Measurements from ENCODE around the gene ST3GAL2.

ST3GAL2 gene

DNA sequence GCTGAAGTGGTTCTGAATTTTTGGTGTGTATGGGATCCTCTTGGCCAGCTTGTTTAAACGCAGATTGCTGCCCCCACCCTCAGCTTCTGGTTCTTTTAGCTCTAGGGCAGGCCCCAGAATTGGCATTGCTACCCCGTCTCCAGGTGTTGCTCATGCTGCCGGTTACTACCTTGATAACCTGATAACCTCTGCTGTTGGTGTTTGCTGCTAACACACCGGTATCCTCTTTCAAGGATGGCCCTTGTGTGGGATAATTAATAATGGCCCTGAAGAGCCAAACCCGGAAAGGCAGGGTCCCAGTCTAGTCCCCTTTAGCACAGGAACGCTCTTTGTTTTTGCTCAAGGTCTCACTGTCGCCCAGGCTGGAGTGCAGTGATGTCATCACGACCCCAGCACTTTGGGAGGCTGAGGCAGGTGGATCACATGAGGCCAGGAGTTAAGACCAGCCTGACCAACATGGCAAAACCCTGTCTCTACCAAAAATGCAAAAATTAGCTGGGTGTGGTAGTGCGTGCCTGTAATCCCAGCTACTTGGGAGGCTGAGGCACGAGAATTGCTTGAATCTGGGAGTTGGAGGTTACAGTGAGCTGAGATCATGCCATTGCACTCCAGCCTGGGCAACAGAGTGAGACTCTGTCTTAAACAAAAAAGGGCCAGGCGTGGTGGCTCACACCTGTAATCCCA lies 1.3 kb upstream of the ST3GAL2 start:
- no peak for DNase-seq (ENCODE audit: low read depth in 4 of 4, low spot score in 1 of 4)

DNA sequence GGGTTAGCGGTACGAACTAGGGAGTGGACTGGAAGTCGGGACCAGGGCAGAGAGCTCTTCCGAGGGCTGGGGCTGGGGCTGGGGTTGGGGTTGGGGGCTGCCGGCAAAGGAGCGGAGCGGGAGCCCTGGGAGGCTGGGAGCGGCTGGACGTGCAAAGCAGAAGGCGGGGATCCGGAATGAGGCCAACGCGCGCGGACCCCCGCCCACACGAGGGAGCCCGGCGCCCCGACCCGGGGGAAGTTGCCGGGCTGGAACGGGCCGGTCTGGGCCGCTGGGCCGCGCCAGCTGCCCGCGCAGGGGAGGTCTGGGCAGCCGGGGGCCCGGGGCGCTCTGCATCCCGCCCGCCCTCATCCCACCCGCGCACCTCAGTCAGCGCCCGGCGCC lies 323 bp downstream of the ST3GAL2 start:
- no peak for DNase-seq (ENCODE audit: low read depth in 4 of 4, low spot score in 1 of 4)

DNA sequence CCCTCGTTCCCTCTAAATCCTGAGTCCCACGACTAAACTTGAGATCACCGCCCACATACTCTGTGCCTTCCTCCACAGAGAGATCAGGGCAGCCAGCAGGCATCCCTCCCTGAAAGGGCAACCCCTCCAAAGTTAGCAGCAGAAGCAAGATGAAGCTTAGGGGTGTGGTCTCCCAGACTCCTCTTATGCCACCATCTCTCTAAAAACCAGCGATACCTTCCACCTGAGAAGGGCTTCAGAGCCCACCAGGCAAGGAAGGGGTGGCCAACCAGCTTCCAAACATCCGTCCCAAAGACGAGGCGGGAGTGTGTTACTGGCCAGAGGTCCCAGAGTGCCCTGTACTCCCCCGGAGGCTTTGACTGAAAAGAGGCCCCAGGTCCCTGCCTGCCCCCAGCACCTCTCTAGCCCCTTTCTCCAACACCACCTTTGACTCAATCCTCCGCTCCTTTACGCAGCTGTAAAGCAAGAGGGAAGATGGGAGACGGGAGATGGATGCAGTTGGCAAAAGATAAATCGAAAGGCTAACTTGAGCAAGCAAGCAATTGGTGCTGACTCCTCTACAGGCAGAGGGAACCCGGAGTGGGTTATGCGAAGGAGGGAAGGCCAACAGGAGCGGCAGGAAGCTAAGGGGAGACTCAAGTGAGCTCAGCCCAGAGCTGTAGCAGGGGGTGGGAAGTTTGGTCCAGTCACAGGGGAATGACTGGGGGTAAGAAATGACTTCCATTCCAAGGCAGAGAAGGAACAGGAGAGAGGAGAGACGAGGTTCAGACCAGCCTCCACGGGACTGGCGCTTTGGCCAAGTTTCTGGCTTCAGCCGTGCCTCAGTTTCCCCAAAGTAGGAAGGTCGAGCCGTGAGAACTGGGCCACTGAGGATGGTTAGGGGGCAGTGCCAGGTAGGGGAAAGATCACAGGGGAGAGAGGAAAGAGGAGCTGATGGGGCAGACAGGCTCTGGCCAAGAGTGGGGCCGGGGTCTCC lies 1.0 kb downstream of the ST3GAL2 start:
- DNase-seq (ENCODE audit: low read depth in 4 of 4, low spot score in 1 of 4) = no peak

DNA sequence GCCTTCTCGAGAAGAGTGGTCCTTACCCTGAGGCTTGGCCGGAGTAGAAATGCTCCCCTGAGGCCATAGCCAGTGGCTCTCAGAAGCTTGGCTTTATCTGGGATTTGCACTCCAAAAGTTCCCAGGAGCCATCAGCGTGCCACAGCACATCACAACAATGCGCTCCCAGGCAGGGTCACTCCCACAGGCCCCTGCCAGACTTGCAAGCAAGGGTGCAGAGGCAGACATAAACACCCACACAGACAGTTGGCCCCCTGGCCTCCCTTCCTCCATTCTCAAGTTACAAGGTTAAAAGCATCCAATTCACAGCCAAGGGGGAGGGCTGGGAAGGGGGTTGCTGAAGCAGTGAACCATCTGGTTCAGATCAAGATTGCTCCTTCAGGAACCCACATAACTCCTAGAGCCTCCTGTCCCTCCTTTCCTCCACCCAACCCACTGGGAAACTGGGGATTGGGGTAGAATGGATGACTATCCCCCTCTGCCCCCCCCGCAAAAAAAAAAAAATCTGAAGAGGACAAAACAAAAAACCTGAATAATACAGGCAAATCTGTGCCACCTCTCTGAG lies 1.8 kb downstream of the ST3GAL2 start:
- DNase-seq (ENCODE audit: low read depth in 4 of 4, low spot score in 1 of 4) = no peak

DNA sequence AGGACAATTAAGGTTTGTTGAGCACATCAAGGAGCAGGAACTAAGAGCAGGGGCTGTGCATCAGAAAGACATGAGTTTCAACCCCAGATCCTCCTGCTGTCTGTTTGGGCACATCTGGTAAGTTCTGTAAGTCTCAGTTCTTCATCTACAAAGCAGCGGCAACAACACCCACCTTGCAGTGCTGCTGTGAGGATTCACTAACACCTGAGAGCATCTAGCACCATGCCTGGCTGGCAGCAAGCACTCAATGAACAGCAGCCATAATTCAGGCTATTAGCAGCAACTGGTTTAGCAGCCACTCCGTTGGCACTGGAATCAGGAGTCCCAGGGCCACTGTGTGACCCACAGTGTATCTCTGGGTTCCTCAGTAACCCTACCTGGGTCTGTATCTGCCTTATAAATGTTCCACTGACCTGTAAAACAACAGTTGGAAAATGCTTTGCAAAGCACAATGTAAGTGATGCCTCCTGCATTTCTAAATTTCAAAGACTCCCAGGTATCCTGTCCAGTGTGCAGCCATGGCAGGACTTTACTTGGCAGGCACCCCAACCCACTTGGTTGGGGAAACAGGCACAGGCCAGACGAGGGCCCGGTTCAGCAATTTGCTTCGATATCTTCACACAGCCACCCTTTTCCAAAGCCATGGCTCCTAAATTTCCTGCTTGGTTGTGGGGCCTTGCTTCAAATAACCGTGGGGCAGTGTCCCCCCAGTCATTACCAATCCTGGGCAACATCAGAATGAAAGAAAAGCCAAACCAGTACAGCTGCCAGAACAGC lies 4.2 kb downstream of the ST3GAL2 start:
- no peak for DNase-seq (ENCODE audit: low read depth in 4 of 4, low spot score in 1 of 4)

DNA sequence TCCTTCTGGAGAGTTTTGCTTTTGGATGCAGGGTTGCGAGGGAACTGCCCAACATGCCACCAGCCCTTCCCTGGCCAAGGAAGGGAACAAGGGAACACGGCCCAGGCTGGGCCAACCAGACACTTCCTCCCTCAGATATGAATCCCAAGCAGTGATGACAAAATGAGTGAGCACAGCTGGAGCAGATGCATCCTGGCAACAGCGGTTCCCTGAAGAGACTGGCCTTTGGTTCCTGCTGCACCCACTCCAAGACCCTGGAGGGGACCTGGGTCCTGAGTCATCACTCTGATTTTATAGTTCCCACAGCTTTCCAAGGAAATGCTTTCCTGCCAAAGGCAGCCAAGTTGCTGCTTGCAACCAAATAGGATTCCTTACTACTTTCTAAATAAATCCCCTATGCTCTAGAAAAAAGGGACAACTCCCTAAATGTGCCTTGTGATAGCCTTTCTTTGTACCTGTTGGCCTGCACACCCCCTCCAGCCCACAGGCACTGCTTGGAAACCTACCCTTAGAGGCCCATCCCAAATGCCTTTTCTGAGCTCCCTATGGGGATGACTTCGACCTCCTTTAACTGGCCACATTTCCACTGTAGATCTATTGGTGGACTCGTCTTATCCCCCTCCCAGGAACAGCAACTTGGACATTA lies 5.3 kb downstream of the ST3GAL2 start:
- no peak for DNase-seq (ENCODE audit: low read depth in 4 of 4, low spot score in 1 of 4)

DNA sequence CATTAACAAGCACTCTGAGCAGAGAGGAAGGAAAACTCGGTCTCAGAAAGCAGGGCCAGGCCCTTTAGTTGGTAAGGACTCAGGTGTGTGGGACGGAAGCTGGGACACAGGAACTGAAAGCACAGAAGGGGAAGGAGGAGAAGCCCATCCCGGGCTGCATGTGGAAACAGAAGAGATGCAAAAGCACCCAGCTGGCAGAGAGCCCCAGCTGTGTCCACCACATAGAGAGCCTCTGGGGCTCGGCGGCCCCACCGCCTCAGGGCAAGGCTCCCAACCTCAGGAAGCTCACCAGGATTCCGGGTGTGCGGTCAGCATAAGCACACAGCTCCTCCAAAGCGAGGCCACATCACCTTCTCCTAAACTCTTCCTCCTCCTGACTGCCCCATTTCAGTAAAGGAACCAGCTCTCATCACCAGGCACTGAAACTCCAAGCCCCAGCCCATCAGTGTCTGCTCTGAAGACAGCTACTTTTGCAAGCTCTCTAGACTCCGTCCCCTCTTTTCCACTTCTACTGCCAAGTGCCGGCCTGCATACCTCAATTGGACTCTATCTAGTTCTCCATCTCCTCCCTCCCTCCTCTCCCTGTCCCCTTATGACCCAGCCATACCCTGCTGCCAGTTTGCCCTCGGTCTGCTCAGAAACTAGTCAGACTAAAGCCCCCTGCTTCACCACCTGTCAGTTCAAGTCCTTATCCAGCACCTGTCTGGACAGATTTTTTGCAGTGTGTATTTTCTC lies 6.0 kb downstream of the ST3GAL2 start:
- no peak for DNase-seq (ENCODE audit: low read depth in 4 of 4, low spot score in 1 of 4)

DNA sequence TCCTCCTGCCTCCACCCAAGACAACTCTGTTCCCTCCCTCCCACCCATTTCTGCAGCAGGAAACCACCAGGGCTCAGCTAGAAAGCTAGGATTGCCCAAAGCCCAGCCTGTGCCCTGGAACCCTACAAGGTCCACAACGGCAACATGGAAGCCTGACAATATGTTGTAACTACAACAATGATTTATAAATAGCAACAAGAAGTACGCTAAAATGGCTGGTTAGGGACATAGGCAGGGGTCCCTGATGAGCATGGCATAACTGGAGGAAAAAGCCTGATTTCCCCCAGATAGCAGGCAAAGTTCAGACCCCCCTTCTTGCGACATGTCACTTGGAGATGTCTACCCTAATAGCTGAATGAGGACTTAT lies 6.6 kb downstream of the ST3GAL2 start:
- DNase-seq (ENCODE audit: low read depth in 4 of 4, low spot score in 1 of 4) = no peak

DNA sequence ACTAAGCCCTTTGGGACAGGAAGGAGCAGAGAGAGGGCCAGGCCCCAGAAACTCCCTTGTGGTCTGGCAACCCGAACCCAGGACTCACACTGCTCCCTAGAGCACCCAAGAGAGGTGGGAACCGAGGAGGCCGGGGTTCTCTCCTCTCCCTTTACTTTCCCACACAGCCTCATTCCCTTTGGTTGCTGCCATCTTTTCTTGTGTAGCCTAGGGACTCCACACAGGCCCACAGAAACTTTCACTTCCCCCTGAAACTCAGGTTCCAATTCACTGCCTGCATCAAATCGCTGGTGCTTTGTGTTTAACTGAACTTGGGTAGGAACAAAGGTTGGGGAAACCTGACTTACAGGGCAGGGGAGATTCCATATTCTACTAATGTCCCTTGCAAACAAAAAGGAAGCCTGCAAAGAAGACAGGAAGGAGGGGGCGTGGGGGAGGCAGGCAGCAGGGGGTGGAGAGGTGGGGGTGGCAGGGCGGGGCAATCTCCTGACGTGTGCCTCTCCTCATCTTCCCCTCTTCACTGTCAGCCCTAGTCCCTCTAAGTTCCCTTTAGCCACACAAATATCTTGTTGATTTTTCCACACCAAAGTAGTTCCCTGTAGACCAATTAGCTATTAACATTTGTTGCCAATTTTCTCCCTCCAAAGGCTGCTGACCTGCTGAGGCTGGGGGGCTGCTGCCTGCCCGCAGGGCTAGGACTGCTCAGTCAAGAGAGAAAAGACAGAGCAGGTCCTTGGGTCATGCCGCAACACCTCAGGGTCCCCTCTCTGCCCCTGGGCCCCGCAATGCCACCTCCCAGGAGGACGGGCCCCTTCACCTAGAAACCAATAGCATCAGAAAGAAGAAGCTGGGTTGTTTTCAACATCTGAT lies 8.0 kb downstream of the ST3GAL2 start:
- peak in 1 of 4 experiments; percentile 39 for DNase-seq (ENCODE audit: low read depth in 4 of 4, low spot score in 1 of 4)

DNA sequence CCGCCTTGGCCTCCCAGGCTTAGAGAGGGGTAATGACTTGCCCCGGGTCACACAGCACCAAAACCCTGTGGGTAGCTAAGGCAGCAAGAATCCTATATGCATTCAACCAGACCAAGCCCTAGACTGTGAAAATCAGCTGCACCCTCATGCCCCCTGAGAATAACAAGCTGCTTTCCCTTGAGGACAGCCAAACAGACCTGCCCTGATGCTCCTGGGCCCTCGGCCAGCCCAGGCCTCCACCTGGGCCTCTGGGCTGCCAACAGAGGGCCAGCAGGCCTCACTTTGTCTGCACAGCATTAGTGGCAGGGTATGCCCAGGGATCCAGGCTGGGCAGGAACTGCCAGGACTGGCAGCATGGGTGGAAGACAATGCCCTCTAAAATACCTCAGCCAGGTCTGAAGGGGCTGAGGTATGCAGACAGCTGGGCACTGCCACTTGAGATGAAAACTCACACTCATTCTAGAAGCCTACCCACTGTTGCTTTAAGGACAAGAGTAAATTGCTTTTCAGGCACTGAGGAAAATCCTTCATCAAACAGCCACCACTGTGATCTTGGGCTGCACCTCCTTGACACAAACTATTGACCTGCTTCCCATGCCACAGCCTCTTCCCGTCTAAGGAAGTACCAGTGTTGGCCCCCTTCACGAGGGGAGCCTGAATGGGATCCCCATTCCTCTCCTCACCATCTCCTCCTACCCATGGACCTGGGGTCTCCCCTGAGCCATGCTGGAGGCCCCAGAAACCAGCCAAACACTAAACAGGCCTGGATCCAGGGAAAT lies 8.8 kb downstream of the ST3GAL2 start:
- DNase-seq (ENCODE audit: low read depth in 4 of 4, low spot score in 1 of 4) = no peak

DNA sequence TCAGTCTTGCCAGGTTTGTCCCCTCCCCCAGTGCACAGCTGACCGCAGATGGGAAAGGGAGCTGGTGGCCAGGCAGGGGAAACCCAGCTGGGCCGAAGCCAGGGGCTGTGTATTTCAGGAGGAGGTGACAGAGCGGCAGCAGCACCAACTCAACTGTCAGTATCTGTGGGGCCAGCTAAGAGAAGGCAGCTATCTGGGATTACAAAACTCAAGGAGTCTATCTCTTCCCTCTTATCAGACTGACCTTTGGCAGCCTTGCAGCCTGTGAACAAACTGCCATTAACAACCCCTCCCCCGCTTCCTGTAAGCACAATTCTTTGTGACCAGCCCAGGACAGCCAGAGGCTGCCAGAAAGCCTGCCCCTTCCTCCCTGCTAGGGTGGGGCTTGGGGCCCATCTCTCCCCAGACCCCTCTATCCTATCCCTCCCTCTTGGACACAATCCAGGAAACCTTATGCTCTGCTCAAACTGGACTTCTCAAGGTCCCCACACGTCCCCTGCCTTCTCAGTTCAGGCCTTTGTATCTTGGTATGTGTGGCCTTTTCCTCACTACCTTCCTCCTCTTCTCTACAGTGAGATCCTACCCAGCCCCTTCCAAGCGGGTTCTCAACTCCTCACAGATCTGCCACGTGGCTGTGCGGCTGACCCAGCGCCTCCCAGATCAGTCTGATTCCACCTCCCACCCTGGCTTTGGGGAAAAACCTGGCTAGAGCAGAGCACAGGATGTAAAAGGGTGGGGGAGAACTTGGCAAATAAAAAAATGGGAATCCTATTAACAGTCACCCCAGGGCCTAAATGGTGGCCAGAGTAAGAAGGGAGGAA lies 10.5 kb downstream of the ST3GAL2 start:
- peak in 1 of 4 experiments; percentile 57 for DNase-seq (ENCODE audit: low read depth in 4 of 4, low spot score in 1 of 4)

DNA sequence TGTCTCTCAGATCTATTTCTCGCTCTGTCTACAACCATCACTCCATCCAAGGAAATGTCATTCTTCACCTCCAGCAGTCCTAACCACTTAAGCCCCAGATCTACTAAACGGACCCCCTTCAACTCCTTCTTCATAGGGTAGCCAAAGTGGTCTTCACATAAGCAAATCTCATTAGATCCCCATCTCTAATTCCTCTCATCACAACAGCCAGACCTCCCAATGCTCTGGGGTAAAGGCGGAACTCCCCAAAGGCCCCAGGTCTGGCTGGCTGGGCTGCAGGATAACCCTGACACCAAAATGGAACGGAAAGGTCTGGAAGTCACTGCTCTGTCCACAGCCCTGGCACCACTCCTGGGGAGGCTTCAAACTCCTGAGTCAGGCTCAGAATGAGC lies 11.1 kb downstream of the ST3GAL2 start:
- DNase-seq (ENCODE audit: low read depth in 4 of 4, low spot score in 1 of 4) = no peak

DNA sequence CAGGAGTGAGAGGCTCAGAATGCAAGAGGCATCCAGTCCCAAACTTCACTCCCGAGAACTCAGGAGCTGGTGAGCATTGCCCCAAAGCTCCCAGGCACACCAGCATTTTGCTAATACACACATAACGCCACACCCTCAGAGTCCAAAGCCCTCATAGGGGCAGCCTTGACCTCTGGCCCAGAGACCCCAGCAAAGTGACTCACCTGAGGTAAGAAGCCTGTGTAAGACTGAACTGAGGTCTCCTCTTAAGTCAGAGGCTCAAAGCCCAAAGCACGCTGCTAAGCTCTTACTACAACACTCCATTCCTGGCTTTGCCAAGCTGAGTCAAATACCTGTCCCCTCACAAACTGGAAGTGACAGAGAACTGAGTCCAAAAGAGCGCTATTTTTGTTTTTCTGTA lies 16.4 kb downstream of the ST3GAL2 start:
- no peak for DNase-seq (ENCODE audit: low read depth in 4 of 4, low spot score in 1 of 4)

DNA sequence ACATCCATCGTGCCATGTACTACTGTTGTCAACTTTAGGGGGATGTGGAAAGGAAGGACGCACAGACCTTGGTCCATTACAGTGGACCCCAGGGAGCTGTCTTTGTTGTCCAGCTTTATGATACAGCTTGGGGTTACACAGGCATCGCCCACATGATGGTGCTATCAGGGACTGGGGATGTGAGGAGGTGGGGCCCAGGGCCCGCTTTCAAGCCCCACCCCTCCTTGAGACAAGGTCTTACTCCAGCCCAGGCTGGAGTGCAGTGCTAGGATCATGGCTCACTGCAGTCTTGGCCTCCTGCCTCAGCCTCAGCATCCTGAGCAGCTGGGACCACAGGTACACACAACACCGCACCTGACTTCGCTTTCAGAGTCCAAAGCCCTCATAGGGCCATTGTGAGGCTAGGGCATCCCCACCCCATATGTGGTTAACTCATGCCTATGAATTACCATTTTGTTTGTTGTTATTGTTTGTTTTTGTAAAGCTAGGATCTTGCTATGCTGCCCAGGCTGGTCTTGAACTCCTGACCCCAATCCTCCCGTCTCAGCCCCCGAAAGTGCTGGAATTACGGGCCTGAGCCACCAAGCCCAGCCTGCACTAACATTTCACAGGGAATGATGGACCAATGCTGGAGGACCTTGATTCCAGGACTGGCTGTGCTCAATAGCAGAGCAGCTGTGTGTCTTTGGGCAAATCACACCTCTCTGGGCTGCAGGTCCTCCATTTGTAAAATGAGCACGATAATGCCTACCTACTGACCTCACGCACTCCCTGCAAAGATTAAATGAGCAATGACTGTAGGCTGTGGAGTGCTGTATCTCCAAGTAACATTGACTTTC lies 17.2 kb downstream of the ST3GAL2 start:
- no peak for DNase-seq (ENCODE audit: low read depth in 4 of 4, low spot score in 1 of 4)

DNA sequence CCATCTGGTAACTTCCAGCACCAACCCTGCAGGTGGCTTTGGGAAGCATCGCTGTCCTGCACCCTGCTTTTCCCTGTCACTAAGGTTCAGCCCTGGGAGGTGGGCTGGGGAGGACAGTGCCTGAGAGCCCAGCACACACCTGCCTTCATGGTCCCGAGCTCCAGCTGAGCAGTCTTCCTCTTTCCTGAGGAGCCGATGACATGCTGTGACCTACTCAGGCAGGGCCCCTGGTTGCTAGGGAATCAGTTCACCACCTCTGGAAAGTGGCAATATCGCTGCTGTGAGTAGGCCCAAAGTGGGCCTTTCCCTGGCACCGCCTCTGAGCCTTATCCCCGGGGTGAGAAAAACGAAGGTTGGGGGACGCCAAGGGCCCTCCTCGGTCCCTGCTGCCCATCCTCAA lies 17.9 kb downstream of the ST3GAL2 start:
- DNase-seq (ENCODE audit: low read depth in 4 of 4, low spot score in 1 of 4) = no peak

DNA sequence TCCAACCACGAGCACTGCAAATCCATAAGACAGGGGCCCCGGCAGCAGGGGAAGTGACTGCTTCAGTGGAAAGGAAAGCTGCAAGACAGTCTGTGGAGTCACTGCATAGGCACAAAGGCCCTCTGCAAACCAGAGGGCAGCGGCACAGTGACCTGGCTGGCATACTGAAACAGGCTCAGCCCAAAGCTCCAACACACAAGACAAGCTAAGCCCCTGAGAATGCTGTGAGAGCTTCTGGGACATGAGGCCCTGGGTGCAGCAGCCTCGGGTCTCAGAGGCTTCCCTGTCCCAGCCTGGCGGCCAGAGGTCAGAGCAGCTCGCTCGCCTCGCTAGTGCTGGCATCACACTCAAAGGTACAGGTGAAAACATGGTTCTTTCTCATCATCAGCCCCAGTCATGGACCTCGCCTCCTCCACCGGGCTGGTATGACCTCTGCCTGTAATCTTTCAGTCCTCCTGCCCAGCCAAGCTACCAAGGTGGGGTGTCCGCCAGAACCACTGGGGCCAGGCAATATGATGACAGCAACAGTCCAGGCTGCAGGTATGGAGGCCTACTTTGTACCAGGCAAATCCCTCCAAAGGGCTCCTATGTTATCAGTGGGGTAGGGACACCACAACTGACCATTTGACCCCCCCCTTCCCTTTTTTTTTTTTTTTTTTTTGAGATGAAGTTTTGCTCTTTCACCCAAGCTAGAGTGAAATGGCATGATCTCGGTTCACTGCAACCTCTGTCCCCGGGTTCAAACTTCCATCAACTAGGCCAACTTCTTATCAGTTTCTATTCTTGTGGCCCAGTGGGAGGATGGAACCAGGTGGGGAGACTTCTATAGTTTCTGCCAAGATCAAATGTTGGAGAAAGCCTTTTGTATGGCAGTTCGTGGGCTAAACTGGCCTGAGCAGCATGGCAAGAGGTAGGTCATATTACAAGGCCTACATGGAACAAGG lies 19.2 kb downstream of the ST3GAL2 start:
- DNase-seq (ENCODE audit: low read depth in 4 of 4, low spot score in 1 of 4) = no peak
